ENCODE results near the gene NR2F1-AS1. TPM values are rescaled to one million over a fixed set of nuclear protein-coding genes. Genes with fewer than 3 reads are reported as not detected.

NR2F1-AS1 gene
- total RNA-seq, 1 experiment from 2014 or later = 27.0 TPM

DNA sequence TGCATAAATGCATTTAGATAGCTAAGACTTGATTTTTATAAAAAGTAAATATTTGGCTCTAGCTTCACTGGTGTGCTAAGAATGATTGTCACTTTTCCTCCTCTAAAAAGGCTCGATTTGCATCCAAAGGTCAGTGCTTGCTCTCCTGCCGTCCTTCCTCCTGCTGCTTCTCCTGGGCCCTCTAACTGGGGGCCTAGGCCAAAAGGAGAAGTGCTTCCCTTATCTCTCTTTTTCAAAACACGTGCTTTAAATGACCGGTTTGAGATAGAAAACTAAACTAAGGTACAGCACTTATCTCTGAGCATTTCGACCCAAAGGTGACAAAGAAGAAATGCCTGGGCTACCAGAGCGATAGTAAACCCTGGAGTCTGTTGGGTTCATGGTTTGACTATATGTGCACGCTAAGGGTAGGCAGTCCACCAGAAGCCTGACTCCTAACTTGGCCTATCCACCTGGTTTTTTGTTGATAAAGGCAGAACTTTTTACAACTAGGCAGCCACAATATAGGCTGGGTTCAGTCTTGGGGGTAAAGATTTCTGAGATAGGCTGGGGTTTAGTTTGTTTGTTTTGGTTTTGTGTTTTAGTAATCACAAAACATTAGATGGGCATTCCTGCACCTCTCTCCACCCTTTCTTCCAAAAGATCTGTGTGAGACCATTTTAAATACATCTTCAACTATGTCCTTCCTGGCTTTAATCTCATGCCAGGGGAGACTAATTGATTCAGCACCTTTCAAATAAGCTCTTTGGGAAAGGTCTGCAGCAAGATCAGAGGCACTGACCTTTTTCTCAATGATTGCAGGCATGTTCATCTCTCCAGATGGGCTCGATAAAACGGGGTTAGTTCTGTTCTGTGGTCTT lies 3.8 kb downstream of the NR2F1-AS1 start:
- TF ChIP-seq SIN3A (IDR thresholded peaks at IDR 0.05; ENCODE audit: borderline replicate concordance, insufficient read depth, low read depth, low read length) (no peak), POLR2AphosphoS5 (IDR thresholded peaks at IDR 0.05; ENCODE audit: low read depth, low read length) (no peak), TCF7L2 (IDR thresholded peaks at IDR 0.05; ENCODE audit: low read depth, low read length) (no peak)
- TF ChIP-seq, protein P1, sequence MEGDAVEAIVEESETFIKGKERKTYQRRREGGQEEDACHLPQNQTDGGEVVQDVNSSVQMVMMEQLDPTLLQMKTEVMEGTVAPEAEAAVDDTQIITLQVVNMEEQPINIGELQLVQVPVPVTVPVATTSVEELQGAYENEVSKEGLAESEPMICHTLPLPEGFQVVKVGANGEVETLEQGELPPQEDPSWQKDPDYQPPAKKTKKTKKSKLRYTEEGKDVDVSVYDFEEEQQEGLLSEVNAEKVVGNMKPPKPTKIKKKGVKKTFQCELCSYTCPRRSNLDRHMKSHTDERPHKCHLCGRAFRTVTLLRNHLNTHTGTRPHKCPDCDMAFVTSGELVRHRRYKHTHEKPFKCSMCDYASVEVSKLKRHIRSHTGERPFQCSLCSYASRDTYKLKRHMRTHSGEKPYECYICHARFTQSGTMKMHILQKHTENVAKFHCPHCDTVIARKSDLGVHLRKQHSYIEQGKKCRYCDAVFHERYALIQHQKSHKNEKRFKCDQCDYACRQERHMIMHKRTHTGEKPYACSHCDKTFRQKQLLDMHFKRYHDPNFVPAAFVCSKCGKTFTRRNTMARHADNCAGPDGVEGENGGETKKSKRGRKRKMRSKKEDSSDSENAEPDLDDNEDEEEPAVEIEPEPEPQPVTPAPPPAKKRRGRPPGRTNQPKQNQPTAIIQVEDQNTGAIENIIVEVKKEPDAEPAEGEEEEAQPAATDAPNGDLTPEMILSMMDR (IDR thresholded peaks at IDR 0.05) = no peak
- TF ChIP-seq, protein P2, sequence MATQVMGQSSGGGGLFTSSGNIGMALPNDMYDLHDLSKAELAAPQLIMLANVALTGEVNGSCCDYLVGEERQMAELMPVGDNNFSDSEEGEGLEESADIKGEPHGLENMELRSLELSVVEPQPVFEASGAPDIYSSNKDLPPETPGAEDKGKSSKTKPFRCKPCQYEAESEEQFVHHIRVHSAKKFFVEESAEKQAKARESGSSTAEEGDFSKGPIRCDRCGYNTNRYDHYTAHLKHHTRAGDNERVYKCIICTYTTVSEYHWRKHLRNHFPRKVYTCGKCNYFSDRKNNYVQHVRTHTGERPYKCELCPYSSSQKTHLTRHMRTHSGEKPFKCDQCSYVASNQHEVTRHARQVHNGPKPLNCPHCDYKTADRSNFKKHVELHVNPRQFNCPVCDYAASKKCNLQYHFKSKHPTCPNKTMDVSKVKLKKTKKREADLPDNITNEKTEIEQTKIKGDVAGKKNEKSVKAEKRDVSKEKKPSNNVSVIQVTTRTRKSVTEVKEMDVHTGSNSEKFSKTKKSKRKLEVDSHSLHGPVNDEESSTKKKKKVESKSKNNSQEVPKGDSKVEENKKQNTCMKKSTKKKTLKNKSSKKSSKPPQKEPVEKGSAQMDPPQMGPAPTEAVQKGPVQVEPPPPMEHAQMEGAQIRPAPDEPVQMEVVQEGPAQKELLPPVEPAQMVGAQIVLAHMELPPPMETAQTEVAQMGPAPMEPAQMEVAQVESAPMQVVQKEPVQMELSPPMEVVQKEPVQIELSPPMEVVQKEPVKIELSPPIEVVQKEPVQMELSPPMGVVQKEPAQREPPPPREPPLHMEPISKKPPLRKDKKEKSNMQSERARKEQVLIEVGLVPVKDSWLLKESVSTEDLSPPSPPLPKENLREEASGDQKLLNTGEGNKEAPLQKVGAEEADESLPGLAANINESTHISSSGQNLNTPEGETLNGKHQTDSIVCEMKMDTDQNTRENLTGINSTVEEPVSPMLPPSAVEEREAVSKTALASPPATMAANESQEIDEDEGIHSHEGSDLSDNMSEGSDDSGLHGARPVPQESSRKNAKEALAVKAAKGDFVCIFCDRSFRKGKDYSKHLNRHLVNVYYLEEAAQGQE (IDR thresholded peaks at IDR 0.05; ENCODE audit: insufficient read depth in 1 of 2, low read depth in 2 of 2, low read length in 1 of 2) = no peak

GRCh38 chr5:93575461-93576414 lies 5.3 kb downstream of the NR2F1-AS1 start:
- Histone ChIP-seq H3K36me3 (ENCODE audit: control insufficient read depth, insufficient read depth, low read length) (peaks cover 2% of the 10 kb centered on the region; the same call in 1 of the 2 replicates), H3K27ac (ENCODE audit: low read length) (peak overlapping the region; percentile 94; the same call in 1 of the 2 replicates), H3K27me3 (ENCODE audit: control insufficient read depth, insufficient read depth, low read length) (no peaks in the 10 kb centered on the region), H3K9me3 (ENCODE audit: control insufficient read depth, insufficient read depth, low read depth, low read length) (peaks cover 9% of the 10 kb centered on the region; the same call in 1 of the 2 replicates), H3K4me3 (ENCODE audit: low read depth in 2 of 2, low read length in 2 of 2) (no peak overlapping the region), H3K4me1 (ENCODE audit: control insufficient read depth, insufficient read depth, low read length) (peaks cover 35% of the 10 kb centered on the region)
- ATAC-seq = no peak
- intact Hi-C loops (cut with micrococcal nuclease; ENCODE audit: unreplicated experiment) (loop anchor here (5.0 kb wide), 1 partner anchor 323 kb away; no protein-coding TSS in a partner anchor), in situ Hi-C loops (cut with HindIII; ENCODE audit: low pct_unique_long_range_greater_than_20kb, low sequenced_read_pairs) (no loop called here)
- DNase-seq (ENCODE audit: low read depth, low spot score) = no peak
- ChIA-PET CTCF (no interaction called here), POLR2A (no interaction called here)
- TF ChIP-seq TCF7L2 (IDR thresholded peaks at IDR 0.05; ENCODE audit: low read depth, low read length) (no peak), POLR2AphosphoS5 (IDR thresholded peaks at IDR 0.05; ENCODE audit: low read depth, low read length) (no peak), SIN3A (IDR thresholded peaks at IDR 0.05; ENCODE audit: borderline replicate concordance, insufficient read depth, low read depth, low read length) (no peak)
- TF ChIP-seq, protein P1 (IDR thresholded peaks at IDR 0.05) = no peak
- TF ChIP-seq, protein P2 (IDR thresholded peaks at IDR 0.05; ENCODE audit: insufficient read depth in 1 of 2, low read depth in 2 of 2, low read length in 1 of 2) = no peak
- BruUV-seq (replicated peaks) = no TSS peak

More for the DNA sequence above, 3.8 kb downstream of the NR2F1-AS1 start:
- ChIA-PET POLR2A (no interaction called here), CTCF (no interaction called here)
- H3K4me3 ChIP-seq (ENCODE audit: low read depth in 2 of 2, low read length in 2 of 2) = no peak overlapping the region
- intact Hi-C loops (cut with micrococcal nuclease; ENCODE audit: unreplicated experiment) (loop anchor here (5.0 kb wide), 1 partner anchor 325 kb away; no protein-coding TSS in a partner anchor), in situ Hi-C loops (cut with HindIII; ENCODE audit: low pct_unique_long_range_greater_than_20kb, low sequenced_read_pairs) (no loop called here)
- H3K9me3 ChIP-seq (ENCODE audit: control insufficient read depth, insufficient read depth, low read depth, low read length) = 0 out of 2 replicates have a peak, but pooled peaks cover 3% of the 10 kb centered on the region
- no peaks in the 10 kb centered on the region for H3K27me3 ChIP-seq (ENCODE audit: control insufficient read depth, insufficient read depth, low read length)
- peak overlapping the region; percentile 94 for H3K27ac ChIP-seq (ENCODE audit: low read length)
- no peak for DNase-seq (ENCODE audit: low read depth, low spot score)
- peaks cover 35% of the 10 kb centered on the region for H3K4me1 ChIP-seq (ENCODE audit: control insufficient read depth, insufficient read depth, low read length)
- H3K36me3 ChIP-seq (ENCODE audit: control insufficient read depth, insufficient read depth, low read length) = peaks cover 2% of the 10 kb centered on the region; the same call in 1 of the 2 replicates
- ATAC-seq = no peak
- BruUV-seq (replicated peaks) = TSS peak; percentile 32

All from Panc1 (cell line).